Transverse colon (tissue), 4 donors: Measurements from ENCODE around the gene PARP1. TPM values are rescaled to one million over a fixed set of nuclear protein-coding genes. Genes with fewer than 3 reads are reported as not detected.

Experiments used
- DNase-seq: peaks from one replicate; pipeline ENCODE4 v3.0.0-alpha.2; 2019
- H3K27ac ChIP-seq, 4 donors: fragments of 200-600 bp; sonication (generic); 2 replicates each; pipeline ENCODE4 v1.5.1; 2016 to 2018; ENCODE audit warnings: inconsistent platforms in 4 of 4
- H3K27me3 ChIP-seq: fragments of 200-600 bp; sonication (generic); 2 replicates; pipeline ENCODE4 v1.5.1; 2017; ENCODE audit warnings: inconsistent platforms
- H3K36me3 ChIP-seq, 4 donors: fragments of 200-600 bp; sonication (generic); 2 replicates each; pipeline ENCODE4 v1.5.1; 2017 to 2019; ENCODE audit warnings: inconsistent platforms in 4 of 4
- H3K4me1 ChIP-seq, 4 donors: fragments of 200-600 bp; sonication (generic); 2 replicates each; pipeline ENCODE4 v1.5.1; 2017 to 2020; ENCODE audit warnings: inconsistent platforms in 4 of 4
- H3K4me3 ChIP-seq, 4 donors: fragments of 200-600 bp; sonication (generic); 1 replicate in 1 of 4; 2 replicates in 3 of 4; pipeline versions ENCODE4 v1.5.1 to v1.6.1; 2017 to 2019; ENCODE audit warnings: inconsistent platforms in 4 of 4
- H3K9me3 ChIP-seq, 2 donors: fragments of 200-600 bp; sonication (generic); 2 replicates each; pipeline ENCODE4 v1.5.1; 2017 to 2019; ENCODE audit warnings: inconsistent platforms in 2 of 2
- CTCF ChIP-seq, 5 experiments: fragments of 200-600 bp in 3 of 5; fragments of 450-650 bp in 2 of 5; sonication (generic) in 3 of 5; IDR thresholded peaks; 1 replicate in 2 of 5; 2 replicates in 3 of 5; pipeline ENCODE4 v1.5.1; 2016 to 2017; ENCODE audit warnings: antibody characterized with exemption in 5 of 5, inconsistent platforms in 3 of 5, mild to moderate bottlenecking in 2 of 5, moderate library complexity in 1 of 5
- EP300 ChIP-seq: sonication (generic); formaldehyde crosslinking; IDR thresholded peaks from one replicate; pipeline ENCODE4 v1.6.1; 2017; ENCODE audit warnings: antibody characterized with exemption, low read depth
- POLR2A ChIP-seq: fragments of 450-650 bp; IDR thresholded peaks from one replicate; pipeline ENCODE4 v1.6.1; 2016; ENCODE audit warnings: antibody characterized with exemption, mild to moderate bottlenecking, moderate library complexity
- POLR2AphosphoS5 ChIP-seq, 3 donors: sonication (generic); formaldehyde crosslinking; IDR thresholded peaks; one replicate each; pipeline ENCODE4 v1.6.1; 2016; ENCODE audit warnings: antibody characterized with exemption in 3 of 3
- WGBS, 2 donors: methylation state at CpG; one replicate each; pipeline ENCODE4 v1.1.5; 2018; ENCODE audit warnings: low coverage in 1 of 2; 5-methylcytosine and 5-hydroxymethylcytosine counted together
- in situ Hi-C, 4 donors: fragments of 200-750 bp; cut with MboI; loops; one replicate each; pipeline versions ENCODE4 v1.15.0 to v1.15.1; 2017; ENCODE audit warnings: low sequenced_read_pairs in 3 of 4, low pct_ligation_motif_present in 1 of 4, low pct_unique_long_range_greater_than_20kb in 1 of 4
- intact Hi-C: fragments of 100-400 bp; cut with DNase I; formaldehyde crosslinking; loops from one replicate; pipeline ENCODE4 v1.15.1; 2023; ENCODE audit warnings: low total_unique reads
- total RNA-seq, 4 donors: library from RNA; depleted of rRNA; stranded (reverse); fragments of >200 nt; gene quantifications; one replicate each; pipeline ENCODE4 v1.1.0, GENCODE V29; 2016

Gene PARP1
- total RNA-seq, 4 donors from 2014 or later, result 23.2 to 74.4 (median 38.0) TPM

GRCh38 chr1:226366290-226366689, 41.6 kb downstream of the PARP1 start:
- Histone ChIP-seq H3K27me3 (no peaks in the 10 kb centered on the region), H3K4me3 (no peak overlapping the region), H3K27ac (no peak overlapping the region), H3K36me3 (peaks cover 0 to 60% (median 24%) of the 10 kb centered on the region in 4 donors), H3K9me3 (no peaks in the 10 kb centered on the region), H3K4me1 (no peaks in the 10 kb centered on the region)
- intact Hi-C loops (no loop called here), in situ Hi-C loops (no loop called here)
- DNase-seq, result no peak
- 95 to 96% methylated on average over 2 of the region's 2 CpGs for WGBS, 2 donors
- TF ChIP-seq POLR2A (no peak), POLR2AphosphoS5 (IDR thresholded peaks at IDR 0.05) (no peak), EP300 (no peak), CTCF (IDR thresholded peaks at IDR 0.05) (no peak)

- H3K4me3 ChIP-seq, result no peak overlapping the region
- H3K9me3 ChIP-seq, result no peaks in the 10 kb centered on the region
- H3K4me1 ChIP-seq, result no peaks in the 10 kb centered on the region
- TF ChIP-seq CTCF (IDR thresholded peaks at IDR 0.05), result no peak
- TF ChIP-seq POLR2AphosphoS5 (IDR thresholded peaks at IDR 0.05), result no peak
- TF ChIP-seq POLR2A, result no peak
- TF ChIP-seq EP300, result no peak
- H3K36me3 ChIP-seq, result peaks cover 0 to 62% (median 24%) of the 10 kb centered on the region in 4 donors
- intact Hi-C loops (no loop called here), in situ Hi-C loops (no loop called here)
- H3K27ac ChIP-seq, result no peak overlapping the region
- WGBS, 2 donors, result 94% methylated on average over 5 of the region's 5 CpGs; no CpG with 5 or more reads in 1 of the 2 donors
- no peak for DNase-seq
- no peaks in the 10 kb centered on the region for H3K27me3 ChIP-seq
Observed at GRCh38 chr1:226365831-226366231, 42.1 kb downstream of the PARP1 start.

GRCh38 chr1:226364901-226365565, 42.9 kb downstream of the PARP1 start:
- no peak overlapping the region for H3K4me3 ChIP-seq
- no peaks in the 10 kb centered on the region for H3K4me1 ChIP-seq
- WGBS, 2 donors, result 90 to 93% methylated on average over 3 to 15 of the region's 15 CpGs
- intact Hi-C loops, result no loop called here
- H3K27me3 ChIP-seq, result no peaks in the 10 kb centered on the region
- no peak overlapping the region for H3K27ac ChIP-seq
- TF ChIP-seq CTCF (IDR thresholded peaks at IDR 0.05), result no peak
- TF ChIP-seq POLR2A, result no peak
- no peak for TF ChIP-seq EP300
- TF ChIP-seq POLR2AphosphoS5 (IDR thresholded peaks at IDR 0.05), result no peak
- no peak for DNase-seq
- in situ Hi-C loops, result no loop called here
- H3K36me3 ChIP-seq, result peaks cover 0 to 70% (median 27%) of the 10 kb centered on the region in 4 donors
- no peaks in the 10 kb centered on the region for H3K9me3 ChIP-seq

GRCh38 chr1:226364514-226364899, 43.4 kb downstream of the PARP1 start:
- no peak overlapping the region for H3K4me3 ChIP-seq
- H3K27me3 ChIP-seq, result no peaks in the 10 kb centered on the region
- H3K4me1 ChIP-seq, result no peaks in the 10 kb centered on the region
- no peaks in the 10 kb centered on the region for H3K9me3 ChIP-seq
- in situ Hi-C loops, result no loop called here
- 80 to 83% methylated on average over 1 to 7 of the region's 7 CpGs for WGBS, 2 donors
- no peak for DNase-seq
- H3K27ac ChIP-seq, result no peak overlapping the region
- peaks cover 0 to 73% (median 27%) of the 10 kb centered on the region in 4 donors for H3K36me3 ChIP-seq
- intact Hi-C loops, result no loop called here
- TF ChIP-seq POLR2A (no peak), POLR2AphosphoS5 (IDR thresholded peaks at IDR 0.05) (no peak), CTCF (IDR thresholded peaks at IDR 0.05) (no peak), EP300 (no peak)
